GM18499 (cell line): ENCODE results near the gene EIF3L.

ENCODE experiments used
- ATAC-seq: cut with Tn5 transposase; IDR thresholded peaks from one replicate; pipeline ENCODE4 v1.9.1; 2021; ENCODE audit warnings: moderate number of reproducible peaks; ENCODE audit not compliant: insufficient read depth, unreplicated experiment

The EIF3L gene

GRCh38 chr22:37848587-37849088 lies 581 bp upstream of the EIF3L start:
- no peak for ATAC-seq

- no peak for ATAC-seq
Measured at GRCh38 chr22:37850801-37851200, 1.6 kb downstream of the EIF3L start.

GRCh38 chr22:37852418-37852817 lies 3.2 kb downstream of the EIF3L start:
- ATAC-seq, result no peak

- no peak for ATAC-seq
Measured at GRCh38 chr22:37854946-37855345, 5.7 kb downstream of the EIF3L start.

GRCh38 chr22:37855462-37855861 lies 6.2 kb downstream of the EIF3L start:
- no peak for ATAC-seq

- ATAC-seq, result no peak
Measured at GRCh38 chr22:37860796-37861421, 11.7 kb downstream of the EIF3L start.

GRCh38 chr22:37862570-37863325 lies 13.5 kb downstream of the EIF3L start:
- no peak for ATAC-seq

GRCh38 chr22:37865510-37865909 lies 16.3 kb downstream of the EIF3L start:
- ATAC-seq, result no peak

- no peak for ATAC-seq
Measured at GRCh38 chr22:37870273-37870672, 21.1 kb downstream of the EIF3L start.

- no peak for ATAC-seq
Measured at GRCh38 chr22:37880668-37881440, 31.6 kb downstream of the EIF3L start.

GRCh38 chr22:37884420-37884819 lies 35.2 kb downstream of the EIF3L start:
- no peak for ATAC-seq

- ATAC-seq, result no peak
Measured at GRCh38 chr22:37887584-37888378, 38.6 kb downstream of the EIF3L start.

- no peak for ATAC-seq
Measured at GRCh38 chr22:37891926-37892325, 42.7 kb downstream of the EIF3L start.

GRCh38 chr22:37892566-37893335 lies 43.5 kb downstream of the EIF3L start:
- ATAC-seq, result no peak

- no peak for ATAC-seq
Measured at GRCh38 chr22:37893583-37893983, 44.4 kb downstream of the EIF3L start.

GRCh38 chr22:37894939-37895670 lies 45.9 kb downstream of the EIF3L start:
- ATAC-seq, result no peak

GRCh38 chr22:37896181-37896592 lies 47.0 kb downstream of the EIF3L start:
- no peak for ATAC-seq

GRCh38 chr22:37896939-37897338 lies 47.7 kb downstream of the EIF3L start:
- no peak for ATAC-seq

- ATAC-seq, result no peak
Measured at GRCh38 chr22:37897807-37898206, 48.6 kb downstream of the EIF3L start.
